Measurements from ENCODE around the gene CHRM3.

- TF ChIP-seq CTCF (conservative IDR thresholded peaks at IDR 0.05; ENCODE audit: low read depth, low read length), result no peak
- no peak for TF ChIP-seq EZH2phosphoT487 (IDR thresholded peaks at IDR 0.05; ENCODE audit: borderline replicate concordance, low read length)
Observed at GRCh38 chr1:239388159-239388485, 1.8 kb downstream of the CHRM3 start.

Measured in PC-3 (cell line).